Panc1 (cell line): ENCODE measurements around the gene BPGM. TPM values are rescaled to one million over a fixed set of nuclear protein-coding genes. Genes with fewer than 3 reads are reported as not detected.

Source experiments
- ATAC-seq: fragments of 200-7000 bp; cut with Tn5 transposase; 2 replicates; pipeline ENCODE4 v1.9.1; 2020; ENCODE audit warnings: mild to moderate bottlenecking, moderate library complexity
- BruUV-seq: library from RNA; stranded (reverse); fragments of 400-500 nt; replicated peaks from 2 replicates; lab custom pipeline; 2021; lab: Mats Ljungman, UMichigan
- CTCF ChIA-PET: fragments of 300-600 bp; sonication (Branson Sonifier 250); formaldehyde crosslinking; loops from one replicate; lab custom pipeline; 2022; ENCODE audit warnings: antibody characterized with exemption; lab: Charles Lee
- POLR2A ChIA-PET: fragments of 300-600 bp; sonication (Branson Sonifier 250); formaldehyde crosslinking; loops from one replicate; lab custom pipeline; 2022; ENCODE audit warnings: antibody characterized with exemption; lab: Charles Lee
- DNase-seq: peaks from one replicate; pipeline ENCODE4 v3.0.0-alpha.2; 2010; ENCODE audit warnings: low read depth, low spot score
- H3K27ac ChIP-seq: 2 replicates; pipeline ENCODE4 v1.5.1; 2011; ENCODE audit warnings: mild to moderate bottlenecking, low read length, inconsistent platforms
- H3K27me3 ChIP-seq: fragments of 200-500 bp; sonication (Bioruptor generic); 2 replicates; pipeline ENCODE4 v1.6.0; 2014; ENCODE audit warnings: low read length, inconsistent platforms; ENCODE audit not compliant: control insufficient read depth, insufficient read depth
- H3K36me3 ChIP-seq: fragments of 200-500 bp; sonication (Bioruptor generic); 2 replicates; pipeline ENCODE4 v1.5.1; 2014; ENCODE audit warnings: inconsistent platforms, mild to moderate bottlenecking, low read length, moderate library complexity; ENCODE audit not compliant: control insufficient read depth, insufficient read depth
- H3K4me1 ChIP-seq: 2 replicates; pipeline ENCODE4 v1.5.1; 2011; ENCODE audit warnings: inconsistent platforms, mild to moderate bottlenecking, low read length, moderate library complexity; ENCODE audit not compliant: control insufficient read depth, insufficient read depth
- H3K4me3 ChIP-seq, 2 experiments: 2 replicates each; pipeline ENCODE4 v1.5.1; 2011 to 2012; ENCODE audit warnings: low read depth in 2 of 2, low read length in 2 of 2, mild to moderate bottlenecking in 2 of 2, inconsistent platforms in 1 of 2, moderate library complexity in 1 of 2
- H3K9me3 ChIP-seq: fragments of 200-500 bp; sonication (Bioruptor generic); 2 replicates; pipeline ENCODE4 v1.5.1; 2014; ENCODE audit warnings: low read depth, mild to moderate bottlenecking, inconsistent platforms, low read length, moderate library complexity; ENCODE audit not compliant: control insufficient read depth, insufficient read depth
- CTCF ChIP-seq: fragments of 450-650 bp; IDR thresholded peaks from 2 replicates; pipeline ENCODE4 v1.5.1; 2017; ENCODE audit warnings: mild to moderate bottlenecking
- POLR2AphosphoS5 ChIP-seq: IDR thresholded peaks from 2 replicates; pipeline ENCODE4 v1.6.1; 2012; ENCODE audit warnings: mild to moderate bottlenecking, low read depth, low read length, moderate library complexity
- REST ChIP-seq, 2 experiments: IDR thresholded peaks; 2 replicates each; pipeline ENCODE4 v1.6.1; 2011 to 2012; ENCODE audit warnings: low read depth in 2 of 2, control low read depth in 1 of 2, low read length in 1 of 2, mild to moderate bottlenecking in 1 of 2, moderate library complexity in 1 of 2; ENCODE audit not compliant: insufficient read depth in 1 of 2
- SIN3A ChIP-seq: IDR thresholded peaks from 2 replicates; pipeline ENCODE4 v1.6.1; 2012; ENCODE audit warnings: low read depth, mild to moderate bottlenecking, low read length, moderate library complexity, borderline replicate concordance; ENCODE audit not compliant: insufficient read depth
- TCF7L2 ChIP-seq: IDR thresholded peaks from 2 replicates; pipeline ENCODE4 v1.6.1; 2011; ENCODE audit warnings: mild to moderate bottlenecking, low read depth, low read length, inconsistent platforms
- in situ Hi-C: cut with HindIII; loops from 2 replicates; pipeline ENCODE4 v1.10.0; 2016; ENCODE audit warnings: low sequenced_read_pairs, low pct_unique_long_range_greater_than_20kb
- intact Hi-C: fragments of 100-400 bp; cut with micrococcal nuclease; formaldehyde crosslinking; loops from one replicate; pipeline ENCODE4 v1.10.0; 2022; ENCODE audit not compliant: unreplicated experiment
- total RNA-seq: library from RNA; stranded (reverse); gene quantifications from one replicate; pipeline ENCODE4 v1.2.1, GENCODE V29; 2021; ENCODE audit not compliant: unreplicated experiment

BPGM gene
- total RNA-seq, 1 experiment from 2014 or later, result 10.7 TPM

GRCh38 chr7:134619627-134620331 lies 26.9 kb upstream of the BPGM start:
- H3K27me3 ChIP-seq, result no peaks in the 10 kb centered on the region; the same call in 1 of the 2 replicates
- TF ChIP-seq TCF7L2, result no peak
- TF ChIP-seq CTCF, result no peak
- TF ChIP-seq SIN3A, result no peak
- no peak for TF ChIP-seq REST (IDR thresholded peaks at IDR 0.05; ENCODE audit: insufficient read depth in 1 of 2, low read depth in 2 of 2, low read length in 1 of 2)
- TF ChIP-seq POLR2AphosphoS5, result no peak
- no peak overlapping the region for H3K4me3 ChIP-seq
- ChIA-PET POLR2A (no interaction called here), CTCF (no interaction called here)
- DNase-seq (peak; percentile 91), ATAC-seq (no peak)
- in situ Hi-C loops (no loop called here), intact Hi-C loops (no loop called here)
- no peak overlapping the region for H3K27ac ChIP-seq
- H3K36me3 ChIP-seq, result no peaks in the 10 kb centered on the region
- H3K9me3 ChIP-seq, result no peaks in the 10 kb centered on the region
- no peaks in the 10 kb centered on the region for H3K4me1 ChIP-seq
- BruUV-seq, result no TSS peak

- no peak for ATAC-seq
- CTCF ChIA-PET, result no interaction called here
- Histone ChIP-seq H3K36me3 (no peaks in the 10 kb centered on the region), H3K9me3 (no peaks in the 10 kb centered on the region), H3K27ac (no peak overlapping the region), H3K4me3 (no peak overlapping the region), H3K4me1 (no peaks in the 10 kb centered on the region), H3K27me3 (peaks cover 6% of the 10 kb centered on the region; the same call in 1 of the 2 replicates)
- no peak for DNase-seq
- POLR2A ChIA-PET, result no interaction called here
- no TSS peak for BruUV-seq
- TF ChIP-seq TCF7L2 (no peak), CTCF (no peak), REST (IDR thresholded peaks at IDR 0.05; ENCODE audit: insufficient read depth in 1 of 2, low read depth in 2 of 2, low read length in 1 of 2) (no peak), POLR2AphosphoS5 (no peak)
- intact Hi-C loops (no loop called here), in situ Hi-C loops (no loop called here)
Observed at GRCh38 chr7:134622303-134622995, 24.2 kb upstream of the BPGM start.
